Mesodermal cell (in vitro differentiated cells): ENCODE results near the gene ZSWIM6.

ENCODE experiments used
- H3K27ac ChIP-seq: 2 replicates; pipeline ENCODE4 v1.7.0; 2013; ENCODE audit warnings: mild to moderate bottlenecking, low read depth, low read length, moderate library complexity; ENCODE audit not compliant: severe bottlenecking
- H3K36me3 ChIP-seq: 2 replicates; pipeline ENCODE4 v1.7.1; 2013; ENCODE audit warnings: mild to moderate bottlenecking, low read length, moderate library complexity; ENCODE audit not compliant: control insufficient read depth, insufficient read depth
- H3K4me1 ChIP-seq: one replicate; pipeline ENCODE4 v1.7.1; 2013; ENCODE audit warnings: mild to moderate bottlenecking, low read length; ENCODE audit not compliant: insufficient read depth, control insufficient read depth, poor library complexity, severe bottlenecking
- H3K4me3 ChIP-seq: 2 replicates; pipeline ENCODE4 v1.7.0; 2013; ENCODE audit warnings: low read length, control low read depth, mild to moderate bottlenecking; ENCODE audit not compliant: insufficient read depth, poor library complexity, severe bottlenecking; ENCODE audit errors: extremely low read depth
- H3K9me3 ChIP-seq: 2 replicates; pipeline ENCODE4 v1.7.1; 2013; ENCODE audit warnings: mild to moderate bottlenecking, low read length, moderate library complexity; ENCODE audit not compliant: control insufficient read depth
- WGBS, 2 experiments: methylation state at CpG; one replicate each; pipeline ENCODE4 v1.1.5; 2013; ENCODE audit warnings: missing lambda C conversion rate in 2 of 2; ENCODE audit not compliant: insufficient coverage in 2 of 2; 5-methylcytosine and 5-hydroxymethylcytosine counted together

The ZSWIM6 gene

GRCh38 chr5:61538722-61539501 is 206.9 kb downstream of the ZSWIM6 start:
- H3K4me1 ChIP-seq: no peaks in the 10 kb centered on the region
- no peak overlapping the region for H3K27ac ChIP-seq
- H3K36me3 ChIP-seq: peaks cover 76% of the 10 kb centered on the region
- WGBS, 2 experiments: 91 to 94% methylated on average over 4 of the region's 5 CpGs
- no peak overlapping the region for H3K4me3 ChIP-seq
- H3K9me3 ChIP-seq: no peaks in the 10 kb centered on the region

- peaks cover 19% of the 10 kb centered on the region for H3K36me3 ChIP-seq
- no peaks in the 10 kb centered on the region for H3K9me3 ChIP-seq
- no peak overlapping the region for H3K27ac ChIP-seq
- H3K4me1 ChIP-seq: no peaks in the 10 kb centered on the region
- no peak overlapping the region for H3K4me3 ChIP-seq
- WGBS, 2 experiments: 84 to 100% methylated on average over 3 of the region's 3 CpGs
These were observed 217.5 kb downstream of the ZSWIM6 start for GRCh38 chr5:61549530-61549929.

GRCh38 chr5:61551637-61552313 is 219.7 kb downstream of the ZSWIM6 start:
- WGBS, 2 experiments: 94% methylated on average over 2 of the region's 5 CpGs; no CpG with 5 or more reads in 1 of the 2 experiments
- Histone ChIP-seq H3K36me3 (peaks cover 5% of the 10 kb centered on the region), H3K4me3 (no peak overlapping the region), H3K4me1 (no peaks in the 10 kb centered on the region), H3K27ac (no peak overlapping the region), H3K9me3 (no peaks in the 10 kb centered on the region)

- Histone ChIP-seq H3K4me3 (no peak overlapping the region), H3K36me3 (no peaks in the 10 kb centered on the region), H3K9me3 (no peaks in the 10 kb centered on the region), H3K4me1 (no peaks in the 10 kb centered on the region), H3K27ac (no peak overlapping the region)
These were observed 227.1 kb downstream of the ZSWIM6 start for GRCh38 chr5:61559146-61559545.

- WGBS, 2 experiments: 100% methylated on average over 1 of the region's 1 CpG; no CpG with 5 or more reads in 1 of the 2 experiments
- Histone ChIP-seq H3K36me3 (no peaks in the 10 kb centered on the region), H3K9me3 (no peaks in the 10 kb centered on the region), H3K4me1 (no peaks in the 10 kb centered on the region), H3K27ac (no peak overlapping the region), H3K4me3 (no peak overlapping the region)
These were observed 227.7 kb downstream of the ZSWIM6 start for GRCh38 chr5:61559722-61560121.

- Histone ChIP-seq H3K9me3 (no peaks in the 10 kb centered on the region), H3K4me3 (no peak overlapping the region), H3K36me3 (no peaks in the 10 kb centered on the region), H3K4me1 (no peaks in the 10 kb centered on the region), H3K27ac (no peak overlapping the region)
- WGBS, 2 experiments: 100% methylated on average over 1 to 2 of the region's 3 CpGs
These were observed 231.3 kb downstream of the ZSWIM6 start for GRCh38 chr5:61563401-61563800.

GRCh38 chr5:61567337-61567736 is 235.3 kb downstream of the ZSWIM6 start:
- 88% methylated on average over 4 of the region's 5 CpGs for WGBS, 2 experiments
- Histone ChIP-seq H3K4me3 (no peak overlapping the region), H3K9me3 (no peaks in the 10 kb centered on the region), H3K36me3 (no peaks in the 10 kb centered on the region), H3K27ac (no peak overlapping the region), H3K4me1 (no peaks in the 10 kb centered on the region)

- Histone ChIP-seq H3K9me3 (no peaks in the 10 kb centered on the region), H3K4me3 (no peak overlapping the region), H3K36me3 (no peaks in the 10 kb centered on the region), H3K27ac (no peak overlapping the region), H3K4me1 (no peaks in the 10 kb centered on the region)
- 95 to 99% methylated on average over 6 of the region's 8 CpGs for WGBS, 2 experiments
These were observed 237.3 kb downstream of the ZSWIM6 start for GRCh38 chr5:61569353-61569752.

- no peaks in the 10 kb centered on the region for H3K9me3 ChIP-seq
- H3K27ac ChIP-seq: no peak overlapping the region
- H3K4me1 ChIP-seq: peaks cover 13% of the 10 kb centered on the region
- 92 to 98% methylated on average over 4 to 5 of the region's 5 CpGs for WGBS, 2 experiments
- no peaks in the 10 kb centered on the region for H3K36me3 ChIP-seq
- H3K4me3 ChIP-seq: no peak overlapping the region
These were observed 238.7 kb downstream of the ZSWIM6 start for GRCh38 chr5:61570767-61571166.

- no peak overlapping the region for H3K27ac ChIP-seq
- peaks cover 13% of the 10 kb centered on the region for H3K4me1 ChIP-seq
- no peak overlapping the region for H3K4me3 ChIP-seq
- 93 to 100% methylated on average over 3 to 4 of the region's 5 CpGs for WGBS, 2 experiments
- H3K36me3 ChIP-seq: no peaks in the 10 kb centered on the region
- H3K9me3 ChIP-seq: no peaks in the 10 kb centered on the region
These were observed 240.9 kb downstream of the ZSWIM6 start for GRCh38 chr5:61572959-61573358.

GRCh38 chr5:61575103-61575502 is 243.0 kb downstream of the ZSWIM6 start:
- peaks cover 13% of the 10 kb centered on the region for H3K4me1 ChIP-seq
- no peaks in the 10 kb centered on the region for H3K9me3 ChIP-seq
- peak overlapping the region; percentile 53 for H3K27ac ChIP-seq
- no peaks in the 10 kb centered on the region for H3K36me3 ChIP-seq
- 90 to 100% methylated on average over 3 of the region's 4 CpGs for WGBS, 2 experiments
- H3K4me3 ChIP-seq: no peak overlapping the region
